Body of pancreas (tissue), 4 donors: ENCODE measurements around the gene GUCA2A. TPM values are rescaled to one million over a fixed set of nuclear protein-coding genes. Genes with fewer than 3 reads are reported as not detected.

ENCODE experiments used
- ATAC-seq: fragments of 150-250 bp; one replicate; pipeline ENCODE4 v1.9.1; 2016
- DNase-seq, 4 donors: peaks; one replicate each; pipeline ENCODE4 v3.0.0-alpha.2; 2019
- H3K27ac ChIP-seq, 4 donors: fragments of 200-600 bp; sonication (generic); 1 replicate in 3 of 4; 2 replicates in 1 of 4; pipeline versions ENCODE4 v1.5.1 to v1.6.1; 2016 to 2019; ENCODE audit warnings: mild to moderate bottlenecking in 1 of 4, mixed read lengths in 1 of 4, moderate library complexity in 1 of 4
- H3K27me3 ChIP-seq, 2 donors: fragments of 200-600 bp; sonication (generic); one replicate each; pipeline ENCODE4 v1.6.0; 2016; ENCODE audit warnings: mild to moderate bottlenecking in 1 of 2
- H3K36me3 ChIP-seq, 2 donors: fragments of 200-600 bp; sonication (generic); replicated peaks in 1 of 2; 2 replicates each; pipeline ENCODE4 v1.5.1; 2016; ENCODE audit warnings: low read depth in 2 of 2; ENCODE audit not compliant: insufficient read depth in 1 of 2
- H3K4me1 ChIP-seq: fragments of 200-600 bp; sonication (generic); one replicate; pipeline ENCODE4 v1.6.0; 2016
- H3K4me3 ChIP-seq, 2 donors: fragments of 200-600 bp; sonication (generic); 1 replicate in 1 of 2; 2 replicates in 1 of 2; pipeline ENCODE4 v1.5.1; 2016 to 2019
- H3K9me3 ChIP-seq, 3 donors: fragments of 200-600 bp; sonication (generic); 1 replicate in 2 of 3; 2 replicates in 1 of 3; pipeline ENCODE4 v1.5.1; 2016
- POLR2A ChIP-seq, 3 donors: fragments of 450-650 bp; IDR thresholded peaks; one replicate each; pipeline ENCODE4 v1.6.1; 2016; ENCODE audit warnings: antibody characterized with exemption in 3 of 3, mild to moderate bottlenecking in 2 of 3
- WGBS, 2 donors: methylation state at CpG; one replicate each; pipeline ENCODE4 v1.1.5; 2017; 5-methylcytosine and 5-hydroxymethylcytosine counted together
- intact Hi-C: fragments of 100-400 bp; cut with DNase I; formaldehyde crosslinking; loops from one replicate; pipeline ENCODE4 v1.15.1; 2023
- total RNA-seq, 2 donors: library from RNA; depleted of rRNA; stranded (reverse); fragments of >200 nt; gene quantifications; one replicate each; pipeline ENCODE4 v1.1.0, GENCODE V29; 2016
- TF ChIP-seq, protein P1 (sequence below), 7 experiments: fragments of 450-650 bp in 4 of 7; fragments of 200-600 bp in 3 of 7; sonication (generic) in 3 of 7; IDR thresholded peaks; one replicate each; pipeline ENCODE4 v1.5.1; 2016 to 2019; ENCODE audit warnings: antibody characterized with exemption in 7 of 7

The GUCA2A gene
- total RNA-seq, 2 donors from 2014 or later = not detected

DNA sequence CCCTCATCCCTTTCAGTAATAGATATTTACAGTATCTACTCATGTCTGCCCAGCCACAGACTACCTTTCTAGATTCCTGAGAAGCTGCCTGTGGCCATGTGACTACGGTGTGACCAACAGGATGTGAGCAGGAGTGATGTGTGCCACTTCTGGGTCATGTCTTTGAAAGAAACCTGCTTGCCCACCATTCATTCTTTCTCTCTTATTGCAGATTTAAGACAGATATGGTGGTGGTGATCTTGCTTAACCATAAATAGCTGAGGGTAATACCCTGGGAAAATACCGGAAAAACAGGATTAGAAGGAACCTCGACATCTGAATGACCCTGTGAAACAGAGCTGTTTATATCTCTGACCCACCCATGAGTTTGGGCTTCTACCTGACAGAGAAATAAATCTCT, 41.6 kb upstream of the GUCA2A start:
- no peaks in the 10 kb centered on the region for H3K27me3 ChIP-seq
- no peaks in the 10 kb centered on the region for H3K36me3 ChIP-seq
- TF ChIP-seq POLR2A (IDR thresholded peaks at IDR 0.05) = no peak
- TF ChIP-seq, protein P1, sequence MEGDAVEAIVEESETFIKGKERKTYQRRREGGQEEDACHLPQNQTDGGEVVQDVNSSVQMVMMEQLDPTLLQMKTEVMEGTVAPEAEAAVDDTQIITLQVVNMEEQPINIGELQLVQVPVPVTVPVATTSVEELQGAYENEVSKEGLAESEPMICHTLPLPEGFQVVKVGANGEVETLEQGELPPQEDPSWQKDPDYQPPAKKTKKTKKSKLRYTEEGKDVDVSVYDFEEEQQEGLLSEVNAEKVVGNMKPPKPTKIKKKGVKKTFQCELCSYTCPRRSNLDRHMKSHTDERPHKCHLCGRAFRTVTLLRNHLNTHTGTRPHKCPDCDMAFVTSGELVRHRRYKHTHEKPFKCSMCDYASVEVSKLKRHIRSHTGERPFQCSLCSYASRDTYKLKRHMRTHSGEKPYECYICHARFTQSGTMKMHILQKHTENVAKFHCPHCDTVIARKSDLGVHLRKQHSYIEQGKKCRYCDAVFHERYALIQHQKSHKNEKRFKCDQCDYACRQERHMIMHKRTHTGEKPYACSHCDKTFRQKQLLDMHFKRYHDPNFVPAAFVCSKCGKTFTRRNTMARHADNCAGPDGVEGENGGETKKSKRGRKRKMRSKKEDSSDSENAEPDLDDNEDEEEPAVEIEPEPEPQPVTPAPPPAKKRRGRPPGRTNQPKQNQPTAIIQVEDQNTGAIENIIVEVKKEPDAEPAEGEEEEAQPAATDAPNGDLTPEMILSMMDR (IDR thresholded peaks at IDR 0.05) = no peak
- H3K9me3 ChIP-seq = no peaks in the 10 kb centered on the region
- H3K4me1 ChIP-seq = peaks cover 5% of the 10 kb centered on the region
- H3K27ac ChIP-seq = no peak overlapping the region
- no peak overlapping the region for H3K4me3 ChIP-seq
- no peak for ATAC-seq
- intact Hi-C loops = no loop called here
- DNase-seq = no peak
- 72 to 73% methylated on average over 3 of the region's 3 CpGs for WGBS, 2 donors

DNA sequence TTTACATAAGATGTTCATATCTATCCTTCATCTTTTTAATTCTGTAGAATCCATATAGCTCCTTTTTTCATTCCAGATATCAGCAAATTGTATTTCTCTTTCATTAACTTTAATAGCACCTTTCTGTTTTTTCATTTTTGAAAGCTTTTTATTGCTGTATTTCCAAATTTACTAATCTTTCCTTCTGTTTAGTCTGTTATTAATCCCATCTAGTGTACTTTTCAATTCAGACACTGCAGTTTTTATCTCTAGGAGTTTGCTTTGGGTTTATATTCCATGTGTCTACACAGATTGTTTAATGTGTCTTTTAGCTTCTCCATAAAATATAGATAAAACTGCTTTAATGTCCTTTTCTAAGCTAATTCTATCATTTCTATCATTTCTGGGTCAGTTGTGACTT, 37.4 kb upstream of the GUCA2A start:
- H3K27ac ChIP-seq = no peak overlapping the region
- no peaks in the 10 kb centered on the region for H3K4me1 ChIP-seq
- ATAC-seq (no peak), DNase-seq (no peak)
- TF ChIP-seq, protein P1 (IDR thresholded peaks at IDR 0.05) = no peak
- no peak for TF ChIP-seq POLR2A (IDR thresholded peaks at IDR 0.05)
- intact Hi-C loops = no loop called here
- no peak overlapping the region for H3K4me3 ChIP-seq
- peaks cover 0 to 1% of the 10 kb centered on the region in 2 donors for H3K36me3 ChIP-seq
- H3K9me3 ChIP-seq = no peaks in the 10 kb centered on the region
- no peaks in the 10 kb centered on the region for H3K27me3 ChIP-seq

DNA sequence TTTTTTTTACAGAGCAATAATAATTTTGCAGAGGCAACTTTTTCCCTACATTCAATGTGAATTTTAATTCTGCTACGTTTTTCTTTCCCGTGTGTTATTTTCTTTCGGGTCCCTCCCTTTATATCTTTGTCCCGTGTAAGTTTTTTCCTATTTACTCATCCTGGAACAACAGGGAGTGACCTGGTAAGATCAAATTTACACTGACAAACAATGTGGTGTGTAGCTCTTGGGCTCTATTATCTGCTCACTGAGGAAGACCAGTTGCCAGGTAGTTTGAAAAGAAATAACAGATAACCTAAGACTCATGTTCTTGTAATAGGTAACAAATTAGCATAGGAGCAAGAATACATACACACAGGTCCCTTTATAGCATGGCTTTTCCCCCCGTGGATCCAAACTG, 33.7 kb upstream of the GUCA2A start:
- ATAC-seq (no peak), DNase-seq (no peak)
- H3K27me3 ChIP-seq = no peaks in the 10 kb centered on the region
- H3K9me3 ChIP-seq = no peaks in the 10 kb centered on the region
- H3K36me3 ChIP-seq = peaks cover 0 to 8% of the 10 kb centered on the region in 2 donors
- no peak overlapping the region for H3K4me3 ChIP-seq
- no peaks in the 10 kb centered on the region for H3K4me1 ChIP-seq
- H3K27ac ChIP-seq = no peak overlapping the region
- intact Hi-C loops = no loop called here
- TF ChIP-seq, protein P1 (IDR thresholded peaks at IDR 0.05) = no peak
- TF ChIP-seq POLR2A (IDR thresholded peaks at IDR 0.05) = no peak
- 69 to 85% methylated on average over 5 of the region's 5 CpGs for WGBS, 2 donors

DNA sequence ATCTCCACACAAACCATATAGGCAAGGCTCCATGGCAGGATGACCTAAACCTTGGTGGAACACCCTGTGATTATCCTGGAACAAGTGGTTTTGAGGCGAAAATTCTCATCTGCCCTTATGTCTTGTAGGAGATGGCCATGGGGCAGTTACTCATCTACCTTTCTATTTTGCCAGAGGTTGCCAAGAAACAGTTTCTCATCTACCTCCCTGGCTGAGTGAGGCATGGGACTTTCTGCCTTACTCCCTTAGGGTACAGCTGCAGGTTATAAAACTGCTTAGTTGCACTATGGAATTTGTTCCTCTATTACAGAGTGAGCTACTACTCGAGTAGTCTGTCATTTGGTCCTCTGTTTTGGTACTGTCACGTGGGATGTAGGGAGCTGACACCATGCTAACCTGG, 31.3 kb upstream of the GUCA2A start:
- ATAC-seq (no peak), DNase-seq (no peak)
- TF ChIP-seq, protein P1 (IDR thresholded peaks at IDR 0.05) = no peak
- no peak for TF ChIP-seq POLR2A (IDR thresholded peaks at IDR 0.05)
- H3K27me3 ChIP-seq = no peaks in the 10 kb centered on the region
- H3K4me1 ChIP-seq = no peaks in the 10 kb centered on the region
- no peak overlapping the region for H3K4me3 ChIP-seq
- H3K27ac ChIP-seq = no peak overlapping the region
- no peaks in the 10 kb centered on the region for H3K9me3 ChIP-seq
- intact Hi-C loops = no loop called here
- peaks cover 0 to 10% of the 10 kb centered on the region in 2 donors for H3K36me3 ChIP-seq
- WGBS, 2 donors = 97% methylated on average over 3 of the region's 3 CpGs

DNA sequence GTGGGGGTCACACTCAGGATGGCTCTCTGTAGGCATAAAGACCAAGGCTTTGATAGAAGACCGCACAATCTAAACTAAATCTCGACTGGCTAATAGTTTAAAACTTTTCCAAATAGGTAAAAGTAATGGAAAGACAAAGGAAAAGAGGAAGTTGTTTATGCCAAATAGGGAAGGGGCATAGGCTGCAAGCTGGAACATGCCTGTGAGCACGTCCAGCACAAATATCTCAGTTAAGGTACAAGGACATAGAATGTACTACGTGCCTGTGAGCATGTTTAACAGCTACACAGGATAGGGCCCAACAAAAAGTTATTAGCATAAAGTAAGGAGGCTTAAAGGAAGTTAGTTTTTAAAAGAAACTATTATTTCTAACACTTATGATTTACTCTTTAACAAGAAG, 27.6 kb upstream of the GUCA2A start:
- 83 to 84% methylated on average over 4 of the region's 4 CpGs for WGBS, 2 donors
- H3K36me3 ChIP-seq = peaks cover 0 to 10% of the 10 kb centered on the region in 2 donors
- no peak overlapping the region for H3K4me3 ChIP-seq
- H3K4me1 ChIP-seq = peaks cover 7% of the 10 kb centered on the region
- TF ChIP-seq, protein P1 (IDR thresholded peaks at IDR 0.05) = no peak
- TF ChIP-seq POLR2A (IDR thresholded peaks at IDR 0.05) = no peak
- DNase-seq (no peak), ATAC-seq (no peak)
- no peak overlapping the region for H3K27ac ChIP-seq
- H3K27me3 ChIP-seq = no peaks in the 10 kb centered on the region
- intact Hi-C loops = no loop called here
- no peaks in the 10 kb centered on the region for H3K9me3 ChIP-seq
